Uterine smooth muscle cell (primary cell): ENCODE measurements around the gene PTPRG. TPM values are rescaled to one million over a fixed set of nuclear protein-coding genes. Genes with fewer than 3 reads are reported as not detected.

Experiments used
- total RNA-seq: library from RNA; depleted of rRNA; stranded (reverse); fragments of >200 nt; gene quantifications from 2 replicates; pipeline ENCODE4 v1.2.3, GENCODE V29; 2014

PTPRG gene
- 19.3 and 27.9 TPM in 2 replicates for total RNA-seq

GRCh38 chr3:61561374-61562041 lies at the start of gene PTPRG:
TSS of gene PTPRG (plus strand) at chr3:61561571. CDS start at chr3:61562288, 717 bp downstream.

